Spleen (tissue), 11 donors: ENCODE data around the gene PRELID3B. TPM values are rescaled to one million over a fixed set of nuclear protein-coding genes. Genes with fewer than 3 reads are reported as not detected.

Experiments used
- DNase-seq: peaks from one replicate; pipeline ENCODE4 v3.0.0-alpha.2; 2020
- H3K27ac ChIP-seq, 8 donors: fragments of 200-600 bp; sonication (generic) in 7 of 8; 1 replicate in 4 of 8; 2 replicates in 4 of 8; pipeline versions ENCODE4 v1.5.0 to v1.8.0; 2016 to 2021; ENCODE audit warnings: inconsistent platforms in 4 of 8, mild to moderate bottlenecking in 4 of 8, moderate library complexity in 1 of 8
- H3K27me3 ChIP-seq, 7 donors: fragments of 200-600 bp; sonication (generic) in 6 of 7; replicated peaks in 1 of 7; 1 replicate in 4 of 7; 2 replicates in 3 of 7; pipeline versions ENCODE4 v1.5.0 to v1.8.0; 2016 to 2021; ENCODE audit warnings: inconsistent platforms in 3 of 7, mild to moderate bottlenecking in 1 of 7
- H3K36me3 ChIP-seq, 6 donors: fragments of 200-600 bp; sonication (generic) in 5 of 6; 1 replicate in 4 of 6; 2 replicates in 2 of 6; pipeline versions ENCODE4 v1.5.0 to v1.8.0; 2016 to 2021; ENCODE audit warnings: inconsistent platforms in 2 of 6
- H3K4me1 ChIP-seq, 6 donors: fragments of 200-600 bp; sonication (generic) in 5 of 6; 1 replicate in 3 of 6; 2 replicates in 3 of 6; pipeline versions ENCODE4 v1.5.0 to v1.8.0; 2016 to 2021; ENCODE audit warnings: inconsistent platforms in 3 of 6
- H3K4me3 ChIP-seq, 8 donors: fragments of 200-600 bp; sonication (generic) in 7 of 8; 1 replicate in 4 of 8; 2 replicates in 4 of 8; pipeline versions ENCODE4 v1.5.0 to v1.8.0; 2016 to 2021; ENCODE audit warnings: inconsistent platforms in 4 of 8, mild to moderate bottlenecking in 4 of 8, moderate library complexity in 2 of 8
- H3K9me3 ChIP-seq, 8 donors: fragments of 200-600 bp; sonication (generic) in 7 of 8; 1 replicate in 4 of 8; 2 replicates in 4 of 8; pipeline versions ENCODE4 v1.5.0 to v1.8.0; 2016 to 2021; ENCODE audit warnings: inconsistent platforms in 4 of 8
- CTCF ChIP-seq, 11 experiments: fragments of 200-600 bp in 7 of 11; fragments of 450-650 bp in 4 of 11; sonication (generic) in 4 of 11; IDR thresholded peaks in 8 of 11; conservative IDR thresholded peaks in 3 of 11; 1 replicate in 7 of 11; 2 replicates in 4 of 11; pipeline versions ENCODE4 v1.4.0 to v1.8.0; 2016 to 2021; ENCODE audit warnings: antibody characterized with exemption in 11 of 11, inconsistent platforms in 4 of 11, mild to moderate bottlenecking in 1 of 11
- POLR2A ChIP-seq, 3 donors: fragments of 450-650 bp; IDR thresholded peaks; one replicate each; pipeline ENCODE4 v1.5.1; 2017; ENCODE audit warnings: antibody characterized with exemption in 3 of 3, mild to moderate bottlenecking in 1 of 3
- POLR2AphosphoS5 ChIP-seq, 3 donors: sonication (generic); formaldehyde crosslinking; IDR thresholded peaks; one replicate each; pipeline ENCODE4 v1.5.1; 2017; ENCODE audit warnings: antibody characterized with exemption in 3 of 3
- WGBS, 5 donors: extraction: QIAGEN DNeasy Blood & Tissue Kit in 3 of 5; methylation state at CpG; one replicate each; pipeline versions ENCODE4 v1.1.5 to v1.1.7; 2013 to 2018; 5-methylcytosine and 5-hydroxymethylcytosine counted together
- intact Hi-C: fragments of 100-400 bp; cut with DNase I; formaldehyde crosslinking; loops from one replicate; pipeline ENCODE4 v1.15.0; 2023; ENCODE audit warnings: low total_unique reads
- polyA plus RNA-seq, 3 donors: library from polyadenylated mRNA; stranded (reverse); fragments of 200-250 nt; gene quantifications; one replicate each; pipeline ENCODE4 v1.2.1, GENCODE V29; 2013
- total RNA-seq, 7 donors: library from RNA; depleted of rRNA in 3 of 7; stranded (reverse); fragments of >200 nt in 3 of 7; fragmentation: NEBNext Ultra II Directional in 4 of 7; extraction: Animal tissue kit (Norgen Biotek cat#: 25700) in 4 of 7; gene quantifications; one replicate each; pipeline versions ENCODE4 v1.1.0 to v1.2.1, GENCODE V29; 2016 to 2021
- donor health status: healthy with polysubstance abuse.
- donor health status: DM: no; HTN: no; CAD: no; lungs with moderate emphysema.
- donor health status: DM: no; HTN: no; CAD: no.
- donor health status: Bipolar disorder and iron deficiency.
- donor health status: healthy.
- donor health status: DM: no; HTN: no; CAD: no.
- donor health status: DM: yes; HTN: yes; CAD: no.

PRELID3B gene
- total and polyA plus RNA-seq, 10 donors: 20.6 to 46.8 (median 40.5) TPM

DNA sequence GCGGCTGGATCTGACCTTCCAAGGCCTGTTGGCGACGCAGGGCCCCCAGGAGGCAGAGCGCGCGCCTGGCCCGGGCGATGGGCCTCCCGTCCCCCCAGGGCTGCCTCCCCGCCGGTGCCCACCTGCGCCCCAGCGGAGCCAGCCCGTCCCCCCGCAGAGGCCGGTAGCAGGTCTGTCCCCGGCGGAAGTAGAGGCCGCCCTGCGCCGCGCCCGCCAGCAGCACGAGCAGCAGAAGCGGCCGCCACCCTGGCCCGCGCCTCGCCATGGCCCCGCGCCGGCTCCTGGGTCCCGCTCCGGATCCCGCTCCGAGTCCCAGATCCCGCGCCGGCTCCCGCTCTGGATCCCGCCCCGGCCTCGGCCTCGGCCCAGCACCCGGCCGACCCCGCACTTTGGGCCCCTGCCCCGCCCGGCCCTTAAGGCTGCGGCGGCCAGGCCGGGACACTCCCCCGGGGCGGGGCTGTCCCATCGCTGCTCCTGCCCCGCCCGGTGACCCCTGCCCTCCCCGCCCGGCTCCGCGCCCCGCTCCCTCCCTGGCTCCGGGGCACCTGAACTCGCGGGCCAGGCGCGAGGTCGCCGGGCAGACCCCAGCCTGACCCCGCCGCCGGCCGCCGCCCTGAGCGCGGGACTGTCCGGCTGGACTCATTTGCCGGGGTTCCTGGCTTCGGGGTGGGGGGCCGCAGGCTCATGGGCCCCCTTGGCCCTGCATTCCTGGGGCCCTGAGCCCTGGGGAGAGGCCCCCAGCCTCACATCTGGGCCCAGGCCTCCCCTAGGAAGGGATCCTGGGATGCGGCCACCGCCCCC lies 35.5 kb downstream of the PRELID3B start, which contains the start of gene CTSZ:
Gene CTSZ, minus strand, starts transcription at position 391 of the 801 bp plus-strand sequence. Its CDS starts 126 bp downstream, at position 265.
- H3K4me3 ChIP-seq: peak within 1 kb of the TSS; percentile 62 to 89 (median 73)
- no peaks in the 10 kb centered on the region for H3K27me3 ChIP-seq
- no peak for TF ChIP-seq POLR2A (IDR thresholded peaks at IDR 0.05)
- TF ChIP-seq POLR2AphosphoS5 (IDR thresholded peaks at IDR 0.05): peak; percentile 11 to 64 (median 63)
- DNase-seq: peak; percentile 94
- H3K36me3 ChIP-seq: peaks cover 0 to 24% (median 9%) of the 10 kb centered on the region in 6 donors
- WGBS, 5 donors: 3 to 13% (median 3%) methylated on average over 19 to 82 of the region's 82 CpGs
- no peaks in the 10 kb centered on the region for H3K9me3 ChIP-seq
- intact Hi-C loops: loop anchor here (10.0 kb wide), 1 partner anchor 112 kb away; no protein-coding TSS in a partner anchor
- peak within 1 kb of the TSS; percentile 88 to 99 (median 95) for H3K27ac ChIP-seq
- H3K4me1 ChIP-seq: peaks cover 32 to 97% (median 73%) of the 10 kb centered on the region in 6 donors

DNA sequence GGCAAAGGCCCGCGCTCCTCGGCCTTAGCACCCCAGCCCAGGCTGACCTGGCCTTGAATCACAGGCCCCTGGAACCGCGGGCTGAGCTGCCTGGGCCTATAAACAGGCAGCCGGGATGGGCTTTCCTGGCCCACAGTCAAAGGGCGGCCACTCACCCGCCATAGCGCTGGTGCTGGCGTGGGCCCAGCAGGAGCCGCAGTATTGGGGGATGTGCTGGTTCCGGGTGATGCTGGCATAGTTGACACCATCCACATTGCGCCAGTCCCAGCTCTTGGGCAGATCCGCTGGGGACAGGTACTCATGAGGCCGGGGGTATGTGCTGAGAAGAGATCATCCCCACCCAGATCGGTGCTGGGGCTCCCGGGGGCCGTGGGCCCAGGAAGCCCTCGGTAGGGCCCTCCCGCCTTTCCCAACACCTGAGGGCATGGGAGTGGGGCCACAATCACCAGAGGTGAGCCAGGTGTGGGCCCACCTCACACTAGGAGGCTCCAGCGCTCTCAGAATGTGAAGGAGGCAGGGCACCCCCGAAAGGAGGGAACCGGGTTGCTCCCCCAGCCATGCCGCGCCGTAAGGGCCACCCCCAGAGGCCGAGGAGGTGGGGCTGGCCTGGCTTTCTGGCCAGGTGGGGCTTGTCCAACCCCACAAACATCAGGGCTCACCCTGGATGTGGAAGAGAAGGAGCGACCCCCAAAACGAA lies 36.3 kb downstream of the PRELID3B start:
- peak; percentile 87 for DNase-seq

DNA sequence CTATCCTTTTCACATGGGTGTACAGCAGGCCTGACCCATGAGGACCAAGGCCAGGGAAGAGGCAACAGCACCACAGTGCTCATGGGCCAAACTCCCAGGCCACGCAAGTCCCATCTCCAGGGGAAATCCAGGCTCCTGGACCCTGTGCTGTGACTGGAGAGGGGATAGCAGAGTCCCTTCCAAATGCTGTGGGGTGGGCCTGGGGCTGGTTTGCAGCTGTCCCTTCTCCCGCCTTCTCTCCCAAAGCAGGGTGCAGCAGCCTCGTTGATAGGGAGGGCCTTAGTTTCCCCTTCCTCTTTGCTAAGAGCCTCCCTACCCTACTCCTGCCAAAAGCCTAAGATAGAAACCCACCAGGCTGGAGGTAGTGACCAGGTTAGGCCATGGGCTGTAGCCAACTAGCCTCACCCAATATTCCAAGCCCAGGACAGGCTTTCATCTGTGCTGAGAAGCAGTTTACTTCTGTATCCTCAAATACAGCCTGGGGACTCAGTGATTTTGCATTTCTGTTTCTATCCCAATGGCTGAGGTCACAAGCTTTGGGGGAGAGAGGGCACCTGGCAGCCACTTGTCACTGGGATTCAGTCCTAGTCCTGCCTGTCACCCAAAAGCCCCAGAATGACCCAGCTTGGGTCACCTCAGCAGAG lies 36.9 kb downstream of the PRELID3B start:
- Histone ChIP-seq H3K4me1 (peaks cover 32 to 97% (median 67%) of the 10 kb centered on the region in 6 donors), H3K9me3 (no peaks in the 10 kb centered on the region), H3K4me3 (peak overlapping the region; percentile 62 to 89 (median 73)), H3K27me3 (no peaks in the 10 kb centered on the region), H3K27ac (peak overlapping the region; percentile 88 to 99 (median 95)), H3K36me3 (peaks cover 0 to 39% (median 23%) of the 10 kb centered on the region in 6 donors)
- intact Hi-C loops: loop anchor here (10.0 kb wide), 1 partner anchor 111 kb away; no protein-coding TSS in a partner anchor
- 42 to 63% (median 54%) methylated on average over 2 to 3 of the region's 3 CpGs for WGBS, 5 donors
- DNase-seq: no peak
- TF ChIP-seq POLR2A (IDR thresholded peaks at IDR 0.05) (no peak), POLR2AphosphoS5 (IDR thresholded peaks at IDR 0.05) (no peak), CTCF (IDR thresholded peaks at IDR 0.05 in 8 of 11, conservative IDR thresholded peaks at IDR 0.05 in 3 of 11) (no peak)

More for the DNA sequence above, 36.3 kb downstream of the PRELID3B start:
- WGBS, 5 donors: 33 to 41% (median 36%) methylated on average over 24 to 29 of the region's 29 CpGs
- H3K27me3 ChIP-seq: no peaks in the 10 kb centered on the region
- H3K9me3 ChIP-seq: no peaks in the 10 kb centered on the region
- H3K36me3 ChIP-seq: peaks cover 0 to 32% (median 17%) of the 10 kb centered on the region in 6 donors
- H3K27ac ChIP-seq: peak overlapping the region; percentile 88 to 99 (median 95)
- intact Hi-C loops: loop anchor here (10.0 kb wide), 1 partner anchor 112 kb away; no protein-coding TSS in a partner anchor
- peak overlapping the region; percentile 62 to 89 (median 73) for H3K4me3 ChIP-seq
- H3K4me1 ChIP-seq: peaks cover 32 to 97% (median 70%) of the 10 kb centered on the region in 6 donors
- TF ChIP-seq POLR2A (IDR thresholded peaks at IDR 0.05) (no peak), POLR2AphosphoS5 (IDR thresholded peaks at IDR 0.05) (peak in 2 of 3 donors; percentile 27 to 64)

GRCh38 chr20:59004763-59005522 lies 37.6 kb downstream of the PRELID3B start:
- no peaks in the 10 kb centered on the region for H3K27me3 ChIP-seq
- H3K4me3 ChIP-seq: peak overlapping the region; percentile 62 to 89 (median 73)
- H3K4me1 ChIP-seq: peaks cover 32 to 94% (median 62%) of the 10 kb centered on the region in 6 donors
- peak; percentile 94 for DNase-seq
- peak overlapping the region; percentile 88 to 99 (median 95) for H3K27ac ChIP-seq
- 5 to 11% (median 7%) methylated on average over 15 to 17 of the region's 17 CpGs for WGBS, 5 donors
- TF ChIP-seq POLR2A (IDR thresholded peaks at IDR 0.05): no peak
- peak; percentile 70 to 81 (median 79) for TF ChIP-seq POLR2AphosphoS5 (IDR thresholded peaks at IDR 0.05)
- TF ChIP-seq CTCF (IDR thresholded peaks at IDR 0.05 in 8 of 11, conservative IDR thresholded peaks at IDR 0.05 in 3 of 11): no peak
- no peaks in the 10 kb centered on the region for H3K9me3 ChIP-seq
- peaks cover 0 to 46% (median 30%) of the 10 kb centered on the region in 6 donors for H3K36me3 ChIP-seq
- intact Hi-C loops: loop anchor here (10.0 kb wide), 1 partner anchor 110 kb away; no protein-coding TSS in a partner anchor
